ENCODE results near the gene GABRG3. TPM values are rescaled to one million over a fixed set of nuclear protein-coding genes. Genes with fewer than 3 reads are reported as not detected.

GABRG3 gene
- total and polyA plus RNA-seq, 10 of the 15 experiments (the other 5 are each of a cell fraction or from before 2014, with no cell fraction given), result 0.15 TPM; not detected in 9

DNA sequence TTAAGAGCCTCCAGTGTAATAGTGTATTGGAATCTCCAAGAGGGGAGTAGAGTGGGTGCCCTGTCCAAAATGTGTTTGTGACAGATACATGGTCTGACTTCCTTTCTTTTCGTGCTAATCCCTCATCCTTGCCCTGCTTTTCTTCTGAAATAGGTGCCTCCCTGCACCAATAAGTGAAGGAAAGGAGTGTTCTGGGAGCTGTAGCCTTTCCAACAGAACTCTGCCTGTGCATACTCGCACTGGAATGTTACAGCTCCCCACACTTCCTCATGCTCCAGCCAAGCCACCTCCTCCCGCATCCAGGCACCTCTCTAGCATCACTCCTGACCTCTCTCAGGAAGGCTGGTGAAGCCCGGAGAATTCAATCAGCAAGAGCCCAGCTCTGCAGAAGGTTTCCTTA, 478.0 kb downstream of the GABRG3 start (continued):
- TF ChIP-seq, protein P1, sequence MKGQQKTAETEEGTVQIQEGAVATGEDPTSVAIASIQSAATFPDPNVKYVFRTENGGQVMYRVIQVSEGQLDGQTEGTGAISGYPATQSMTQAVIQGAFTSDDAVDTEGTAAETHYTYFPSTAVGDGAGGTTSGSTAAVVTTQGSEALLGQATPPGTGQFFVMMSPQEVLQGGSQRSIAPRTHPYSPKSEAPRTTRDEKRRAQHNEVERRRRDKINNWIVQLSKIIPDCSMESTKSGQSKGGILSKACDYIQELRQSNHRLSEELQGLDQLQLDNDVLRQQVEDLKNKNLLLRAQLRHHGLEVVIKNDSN (IDR thresholded peaks at IDR 0.05; ENCODE audit: borderline replicate concordance, extremely low read length, insufficient read depth, low read depth, low read length), result no peak

DNA sequence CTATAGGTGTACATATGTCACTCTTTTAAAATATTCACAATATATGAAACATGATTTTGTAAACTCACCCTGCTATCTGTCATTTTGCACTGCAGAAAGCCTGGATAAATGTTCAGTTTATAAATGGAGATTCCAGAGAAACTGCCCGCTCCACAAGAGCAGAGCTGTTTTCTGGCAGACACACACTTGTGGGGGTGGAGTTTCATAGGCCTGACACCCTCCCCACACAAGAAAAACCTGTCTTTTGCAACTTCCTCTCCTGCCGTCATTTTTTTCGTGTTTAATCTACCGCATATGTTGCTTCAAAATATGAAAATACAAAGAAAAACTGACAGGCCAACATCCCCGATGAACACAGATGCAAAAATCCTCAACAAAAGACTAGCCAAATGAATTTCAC, 479.0 kb downstream of the GABRG3 start:
- Histone ChIP-seq H3K4me2 (ENCODE audit: control insufficient read depth, insufficient read depth) (no peak overlapping the region), H3K4me1 (ENCODE audit: control insufficient read depth, insufficient read depth, low read length) (no peaks in the 10 kb centered on the region), H3K9me3 (replicated peaks; ENCODE audit: control insufficient read depth, insufficient read depth, low read length) (no peaks in the 10 kb centered on the region; the same call in 2 of the 3 replicates), H2AFZ (ENCODE audit: control insufficient read depth, low read depth, low read length) (no peak overlapping the region), H3K27ac (ENCODE audit: control insufficient read depth, insufficient read depth) (no peak overlapping the region), H4K20me1 (ENCODE audit: control insufficient read depth, insufficient read depth) (no peaks in the 10 kb centered on the region), H3K36me3 (ENCODE audit: control insufficient read depth in 2 of 2, insufficient read depth in 2 of 2, low read length in 1 of 2) (no peaks in the 10 kb centered on the region), H3K4me3 (no peak overlapping the region), H3K79me2 (ENCODE audit: control insufficient read depth, insufficient read depth, low read length) (no peaks in the 10 kb centered on the region), H3K27me3 (replicated peaks in 1 of 2; ENCODE audit: control insufficient read depth in 2 of 2, insufficient read depth in 2 of 2, low read length in 1 of 2) (no peaks in the 10 kb centered on the region), H3K9ac (ENCODE audit: control insufficient read depth, insufficient read depth, low read length) (no peak overlapping the region)
- ChIA-PET RAD21 (ENCODE audit: unreplicated experiment) (no interaction called here), SMC1A (ENCODE audit: uncharacterized antibody, unreplicated experiment) (no interaction called here), CTCF (no interaction called here), POLR2A (no interaction called here)
- WGBS (ENCODE audit: insufficient coverage, insufficient replicate concordance, low lambda C conversion rate, missing lambda C conversion rate), result 29% methylated on average over 5 of the region's 5 CpGs
- no peak for TF ChIP-seq IKZF2 (IDR thresholded peaks at IDR 0.05)
- TF ChIP-seq SMARCA5 (IDR thresholded peaks at IDR 0.05), result no peak
- no peak for TF ChIP-seq HDAC2 (IDR thresholded peaks at IDR 0.05)
- TF ChIP-seq, protein P2, sequence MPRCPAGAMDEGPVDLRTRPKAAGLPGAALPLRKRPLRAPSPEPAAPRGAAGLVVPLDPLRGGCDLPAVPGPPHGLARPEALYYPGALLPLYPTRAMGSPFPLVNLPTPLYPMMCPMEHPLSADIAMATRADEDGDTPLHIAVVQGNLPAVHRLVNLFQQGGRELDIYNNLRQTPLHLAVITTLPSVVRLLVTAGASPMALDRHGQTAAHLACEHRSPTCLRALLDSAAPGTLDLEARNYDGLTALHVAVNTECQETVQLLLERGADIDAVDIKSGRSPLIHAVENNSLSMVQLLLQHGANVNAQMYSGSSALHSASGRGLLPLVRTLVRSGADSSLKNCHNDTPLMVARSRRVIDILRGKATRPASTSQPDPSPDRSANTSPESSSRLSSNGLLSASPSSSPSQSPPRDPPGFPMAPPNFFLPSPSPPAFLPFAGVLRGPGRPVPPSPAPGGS (IDR thresholded peaks at IDR 0.05; ENCODE audit: borderline replicate concordance, insufficient read depth, low read depth, low read length, poor library complexity, severe bottlenecking), result no peak
- intact Hi-C loops (cut with micrococcal nuclease; ENCODE audit: unreplicated experiment), result no loop called here
- no peak for ATAC-seq
- BruUV-seq (replicated peaks), result no TSS peak
- in situ Hi-C loops (cut with MboI), result loop anchor here (10.0 kb wide), 1 partner anchor 55 kb away; no protein-coding TSS in a partner anchor
- no peak for DNase-seq (ENCODE audit: low read depth, low spot score)
- FAIRE-seq, result no peak
